Measurements from ENCODE around the gene LRRC3. TPM values are rescaled to one million over a fixed set of nuclear protein-coding genes. Genes with fewer than 3 reads are reported as not detected.

Gene LRRC3
- total and polyA plus RNA-seq, 2 of the 8 experiments (the other 6 are each of a cell fraction or from before 2014, with no cell fraction given) = 3.1 to 5.4 TPM

DNA sequence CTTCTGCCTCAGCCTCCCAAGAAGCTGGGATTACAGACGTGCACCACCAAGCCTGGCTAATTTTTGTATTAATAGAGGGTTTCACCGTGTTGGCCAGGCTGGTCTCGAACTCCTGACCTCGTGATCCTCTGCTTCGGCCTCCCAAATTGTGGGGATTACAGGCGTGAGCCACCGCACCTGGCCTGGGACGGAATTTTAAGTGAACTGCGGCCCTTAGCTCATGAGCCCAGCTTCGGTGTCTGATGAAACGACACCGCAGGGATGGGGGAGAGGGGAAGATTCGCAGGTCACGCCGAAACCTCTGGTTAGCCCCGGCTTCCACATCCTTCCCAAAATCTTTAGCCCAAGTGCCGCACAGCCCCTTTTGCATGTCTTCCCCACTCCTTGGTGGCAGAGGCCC lies 39.1 kb downstream of the LRRC3 start:
- no peak overlapping the region for H3K23ac ChIP-seq (ENCODE audit: insufficient read length)
- H2AK5ac ChIP-seq (ENCODE audit: low read depth, low read length) = no peak overlapping the region
- DNase-seq (ENCODE audit: low read depth in 1 of 2, low spot score in 2 of 2) = no peak

More for the DNA sequence above, 39.1 kb downstream of the LRRC3 start:
- Histone ChIP-seq H4K8ac (ENCODE audit: extremely low read depth, insufficient read depth, low read length) (no peak overlapping the region), H2AFZ (ENCODE audit: low read length) (no peak overlapping the region), H3K9ac (replicated peaks in 1 of 4; ENCODE audit: extremely low read depth in 1 of 4, low read depth in 3 of 4, low read length in 3 of 4) (no peak overlapping the region), H4K20me1 (replicated peaks in 1 of 2; ENCODE audit: control insufficient read depth in 1 of 2, insufficient read depth in 2 of 2, low read length in 2 of 2) (no peaks in the 10 kb centered on the region), H3K27ac (ENCODE audit: low read depth, low read length) (no peak overlapping the region), H3K79me1 (ENCODE audit: low read depth, low read length) (no peaks in the 10 kb centered on the region; the same call in 1 of the 2 replicates), H3K4ac (replicated peaks; ENCODE audit: insufficient read length, low read depth, low read length) (no peak overlapping the region), H2BK5ac (ENCODE audit: low read depth, low read length) (no peak overlapping the region), H2BK12ac (ENCODE audit: low read depth, low read length) (no peak overlapping the region), H4K5ac (ENCODE audit: insufficient read length, low read depth, low read length) (no peak overlapping the region), H3K79me2 (ENCODE audit: control insufficient read depth in 1 of 2, insufficient read depth in 2 of 2, low read length in 2 of 2) (peaks cover 0 to 14% of the 10 kb centered on the region in 2 experiments; a peak in 3 of 4 replicates), H3K9me3 (ENCODE audit: insufficient read depth in 2 of 2, low read depth in 1 of 2, low read length in 1 of 2) (peaks cover 6 to 9% of the 10 kb centered on the region in 2 experiments; a peak in 1 of 4 replicates), H3K18ac (ENCODE audit: extremely low read depth, low read length) (no peak overlapping the region), H3K4me2 (ENCODE audit: insufficient read depth in 1 of 2, low read depth in 2 of 2, low read length in 2 of 2) (no peak overlapping the region), H3K36me3 (ENCODE audit: control insufficient read depth in 2 of 4, insufficient read depth in 4 of 4, low read length in 3 of 4) (peaks cover 0 to 26% (median 11%) of the 10 kb centered on the region in 4 experiments; a peak in 4 of 8 replicates), H4K91ac (replicated peaks; ENCODE audit: insufficient read length, low read length) (no peak overlapping the region), H3K56ac (replicated peaks; ENCODE audit: insufficient read length, low read depth, low read length) (no peak overlapping the region), H3K14ac (ENCODE audit: insufficient read length) (no peak overlapping the region), H2BK120ac (replicated peaks; ENCODE audit: low read depth, low read length) (no peak overlapping the region), H2BK20ac (ENCODE audit: low read length) (no peak overlapping the region), H3K4me1 (replicated peaks in 1 of 4; ENCODE audit: control insufficient read depth in 3 of 4, insufficient read depth in 4 of 4, low read length in 3 of 4) (peaks cover 0 to 21% (median 8%) of the 10 kb centered on the region in 4 experiments; a peak in 5 of 7 replicates), H2BK15ac (ENCODE audit: low read length) (no peak overlapping the region), H3K23me2 (ENCODE audit: low read depth, low read length) (0 out of 2 replicates have a peak, but pooled peaks cover 2% of the 10 kb centered on the region), H3K27me3 (replicated peaks in 1 of 4; ENCODE audit: control insufficient read depth in 3 of 4, extremely low read depth in 1 of 4, insufficient read depth in 3 of 4, low read length in 3 of 4) (no peaks in the 10 kb centered on the region; a peak in 1 of 7 replicates), H3K4me3 (ENCODE audit: extremely low read depth in 1 of 4, insufficient read depth in 2 of 4, low read depth in 3 of 4, low read length in 4 of 4) (no peak overlapping the region)
- ChIA-PET CTCF (ENCODE audit: partially characterized antibody) (interaction anchor here (0.5 to 2.4 kb wide), 11 partner anchors 10 to 310 kb away, joined by 3 to 6 read pairs (median 3); partner anchors contain the start of gene UBE2G2), POLR2A (ENCODE audit: partially characterized antibody) (interaction anchor here (1.1 to 4.4 kb wide), 3 partner anchors 9 to 309 kb away, joined by 3 to 14 read pairs (median 3); no protein-coding TSS in a partner anchor)
- no peak for FAIRE-seq
- 98% methylated on average over 15 of the region's 17 CpGs; no CpG with 5 or more reads in 1 of the 2 experiments for WGBS, 2 experiments (ENCODE audit: extremely low coverage in 1 of 2, insufficient coverage in 1 of 2, insufficient read length in 1 of 2, insufficient replicate concordance in 2 of 2, low coverage in 1 of 2, low lambda C conversion rate in 2 of 2, missing lambda C conversion rate in 1 of 2)
- TF ChIP-seq EP300 (IDR thresholded peaks at IDR 0.05; ENCODE audit: borderline replicate concordance in 1 of 2, low read depth in 2 of 2, low read length in 2 of 2) (no peak), RNF2 (IDR thresholded peaks at IDR 0.05; ENCODE audit: borderline replicate concordance, low read depth, low read length, missing control alignments, poor library complexity, severe bottlenecking) (no peak), MAFK (IDR thresholded peaks at IDR 0.05; ENCODE audit: low read depth, low read length) (no peak), JUND (IDR thresholded peaks at IDR 0.05; ENCODE audit: low read length) (no peak), TBP (IDR thresholded peaks at IDR 0.05; ENCODE audit: low read depth, low read length) (no peak), KDM4A (IDR thresholded peaks at IDR 0.05; ENCODE audit: low read depth, low read length, severe bottlenecking) (no peak), RFX5 (IDR thresholded peaks at IDR 0.05; ENCODE audit: borderline replicate concordance, low read depth, low read length) (no peak), SIX5 (IDR thresholded peaks at IDR 0.05; ENCODE audit: low read depth, low read length) (no peak), KDM1A (IDR thresholded peaks at IDR 0.05; ENCODE audit: borderline replicate concordance, low read length) (no peak), HDAC2 (IDR thresholded peaks at IDR 0.05; ENCODE audit: borderline replicate concordance in 1 of 2, low read depth in 2 of 2, low read length in 2 of 2) (no peak)
- TF ChIP-seq, protein P1, sequence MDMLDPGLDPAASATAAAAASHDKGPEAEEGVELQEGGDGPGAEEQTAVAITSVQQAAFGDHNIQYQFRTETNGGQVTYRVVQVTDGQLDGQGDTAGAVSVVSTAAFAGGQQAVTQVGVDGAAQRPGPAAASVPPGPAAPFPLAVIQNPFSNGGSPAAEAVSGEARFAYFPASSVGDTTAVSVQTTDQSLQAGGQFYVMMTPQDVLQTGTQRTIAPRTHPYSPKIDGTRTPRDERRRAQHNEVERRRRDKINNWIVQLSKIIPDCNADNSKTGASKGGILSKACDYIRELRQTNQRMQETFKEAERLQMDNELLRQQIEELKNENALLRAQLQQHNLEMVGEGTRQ (IDR thresholded peaks at IDR 0.05; ENCODE audit: low read length) = no peak

Measured in H1 (cell line).